ENCODE measurements around the gene CLK3.
"Not testable (repeated sequence)": the region's sequence is repeated elsewhere in the genome, so short reads cannot be mapped to it uniquely, and the experiment has no call there.

The CLK3 gene

GRCh38 chr15:74646480-74646879 is 30.8 kb downstream of the CLK3 start:
- FAIRE-seq: no peak

- no peak for FAIRE-seq
Measured at GRCh38 chr15:74648051-74648842, 32.6 kb downstream of the CLK3 start.

GRCh38 chr15:74651242-74651741 is 35.7 kb downstream of the CLK3 start:
- FAIRE-seq: no peak

GRCh38 chr15:74653426-74654102 is 37.9 kb downstream of the CLK3 start:
- no peak for FAIRE-seq

GRCh38 chr15:74655424-74655823 is 39.8 kb downstream of the CLK3 start:
- no peak for FAIRE-seq

GRCh38 chr15:74656935-74657535 is 41.4 kb downstream of the CLK3 start:
- FAIRE-seq: no peak

- FAIRE-seq: no peak
Measured at GRCh38 chr15:74657846-74658245, 42.2 kb downstream of the CLK3 start.

GRCh38 chr15:74661280-74661679 is 45.6 kb downstream of the CLK3 start:
- not testable (repeated sequence) for FAIRE-seq

- no peak for FAIRE-seq
Measured at GRCh38 chr15:74662064-74662860, 46.6 kb downstream of the CLK3 start.

- FAIRE-seq: no peak
Measured at GRCh38 chr15:74663303-74664027, 47.8 kb downstream of the CLK3 start.

- no peak for FAIRE-seq
Measured at GRCh38 chr15:74664028-74664616, 48.5 kb downstream of the CLK3 start.

GRCh38 chr15:74664670-74665069 is 49.0 kb downstream of the CLK3 start:
- FAIRE-seq: no peak

- no peak for FAIRE-seq
Measured at GRCh38 chr15:74667975-74668374, 52.3 kb downstream of the CLK3 start.

GRCh38 chr15:74669627-74670026 is 54.0 kb downstream of the CLK3 start:
- no peak for FAIRE-seq

- FAIRE-seq: no peak
Measured at GRCh38 chr15:74674161-74674560, 58.5 kb downstream of the CLK3 start.

- no peak for FAIRE-seq
Measured at GRCh38 chr15:74676801-74677200, 61.2 kb downstream of the CLK3 start.

Data from G401.6 (cell line).